ENCODE data around the gene FSTL4.

DNA sequence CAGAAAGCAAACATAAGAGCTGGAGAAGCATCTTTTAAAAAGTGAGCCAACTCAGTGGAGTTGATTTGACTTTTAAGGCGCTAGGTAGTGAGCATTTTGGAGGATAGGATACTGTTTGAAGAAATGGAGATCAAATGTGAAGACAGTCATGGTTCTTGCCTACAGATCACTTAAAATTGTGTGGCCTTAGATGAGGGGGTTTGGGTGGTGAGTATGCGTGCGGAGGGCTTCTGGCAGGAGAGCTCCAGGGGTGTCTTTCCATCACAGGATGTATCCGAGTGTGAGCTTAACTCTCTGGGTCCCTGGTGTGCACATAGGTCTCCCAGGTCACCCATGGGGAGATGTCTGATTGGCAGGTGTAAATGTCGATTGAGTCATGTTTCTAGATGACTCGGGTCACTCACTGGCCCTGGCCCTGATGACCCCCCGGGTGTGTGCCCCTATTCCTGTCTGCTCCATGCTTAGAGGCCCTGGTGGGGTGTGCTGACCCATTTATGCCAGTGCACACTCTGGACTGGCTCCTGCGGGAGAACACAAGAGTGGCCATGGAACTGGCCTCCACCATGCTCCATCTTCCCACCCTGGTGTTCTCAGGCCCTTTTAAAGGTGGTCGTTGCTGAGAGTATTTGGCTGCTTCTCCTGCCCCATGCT is 274.4 kb downstream of the FSTL4 start:
- TF ChIP-seq, protein P1, sequence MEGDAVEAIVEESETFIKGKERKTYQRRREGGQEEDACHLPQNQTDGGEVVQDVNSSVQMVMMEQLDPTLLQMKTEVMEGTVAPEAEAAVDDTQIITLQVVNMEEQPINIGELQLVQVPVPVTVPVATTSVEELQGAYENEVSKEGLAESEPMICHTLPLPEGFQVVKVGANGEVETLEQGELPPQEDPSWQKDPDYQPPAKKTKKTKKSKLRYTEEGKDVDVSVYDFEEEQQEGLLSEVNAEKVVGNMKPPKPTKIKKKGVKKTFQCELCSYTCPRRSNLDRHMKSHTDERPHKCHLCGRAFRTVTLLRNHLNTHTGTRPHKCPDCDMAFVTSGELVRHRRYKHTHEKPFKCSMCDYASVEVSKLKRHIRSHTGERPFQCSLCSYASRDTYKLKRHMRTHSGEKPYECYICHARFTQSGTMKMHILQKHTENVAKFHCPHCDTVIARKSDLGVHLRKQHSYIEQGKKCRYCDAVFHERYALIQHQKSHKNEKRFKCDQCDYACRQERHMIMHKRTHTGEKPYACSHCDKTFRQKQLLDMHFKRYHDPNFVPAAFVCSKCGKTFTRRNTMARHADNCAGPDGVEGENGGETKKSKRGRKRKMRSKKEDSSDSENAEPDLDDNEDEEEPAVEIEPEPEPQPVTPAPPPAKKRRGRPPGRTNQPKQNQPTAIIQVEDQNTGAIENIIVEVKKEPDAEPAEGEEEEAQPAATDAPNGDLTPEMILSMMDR (IDR thresholded peaks at IDR 0.05; ENCODE audit: poor library complexity, severe bottlenecking): no peak
- TF ChIP-seq RAD21 (conservative IDR thresholded peaks at IDR 0.05) (no peak), TAF1 (IDR thresholded peaks at IDR 0.05; ENCODE audit: low read depth) (no peak), POLR2AphosphoS5 (IDR thresholded peaks at IDR 0.05) (no peak), MXI1 (conservative IDR thresholded peaks at IDR 0.05; ENCODE audit: poor library complexity, severe bottlenecking) (no peak), SMC3 (conservative IDR thresholded peaks at IDR 0.05; ENCODE audit: poor library complexity) (no peak)

Data from neural cell (in vitro differentiated cells).